ENCODE measurements around the gene SYTL3. TPM values are rescaled to one million over a fixed set of nuclear protein-coding genes. Genes with fewer than 3 reads are reported as not detected.

The SYTL3 gene
- total and polyA plus RNA-seq, 11 donors = 4.0 to 14.6 (median 8.2) TPM

DNA sequence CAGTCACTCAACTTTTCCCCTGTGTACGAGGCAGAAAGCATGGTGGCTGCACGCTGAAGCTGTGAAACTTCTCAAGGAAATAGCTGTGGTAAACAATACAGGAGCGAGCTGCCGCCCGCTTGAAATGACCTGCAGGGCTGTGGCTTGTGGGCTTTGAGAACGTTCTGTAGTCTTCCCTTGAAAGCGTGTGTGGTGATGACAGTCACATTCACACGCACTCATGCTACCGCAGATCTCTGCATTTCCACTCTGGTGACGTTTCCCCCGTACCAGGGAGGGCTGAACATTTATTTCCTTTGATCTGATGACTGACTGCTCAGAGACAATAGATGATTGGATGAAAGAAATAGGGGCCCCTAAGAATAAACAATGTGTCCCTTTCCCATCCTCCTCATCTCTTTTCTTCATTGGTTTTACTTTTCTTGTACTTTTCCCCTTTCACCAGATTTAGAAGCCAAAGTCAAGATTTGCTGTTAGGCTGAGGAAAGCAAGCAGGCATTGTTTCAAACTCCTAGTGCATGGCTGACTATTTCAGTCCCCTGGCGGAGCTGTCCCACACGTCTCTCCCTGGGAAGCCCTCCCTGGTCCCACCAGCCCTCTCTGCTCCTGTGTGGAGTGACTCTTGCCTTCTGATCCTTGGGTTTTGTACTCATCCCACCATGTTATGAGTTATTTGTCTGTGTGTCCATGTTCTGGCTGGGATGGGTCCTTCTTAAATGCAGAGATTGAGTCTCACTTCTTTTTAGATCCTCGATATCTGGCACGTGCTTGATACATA is 3.9 kb downstream of the SYTL3 start:
- ATAC-seq (peak; percentile 26 to 37 (median 28)), DNase-seq (peak in 1 of 5 donors; percentile 50)
- H3K9me3 ChIP-seq = no peaks in the 10 kb centered on the region
- H3K4me1 ChIP-seq = peaks cover 5 to 53% (median 24%) of the 10 kb centered on the region in 12 donors
- no peak for TF ChIP-seq POLR2A (IDR thresholded peaks at IDR 0.05)
- TF ChIP-seq, protein P1, sequence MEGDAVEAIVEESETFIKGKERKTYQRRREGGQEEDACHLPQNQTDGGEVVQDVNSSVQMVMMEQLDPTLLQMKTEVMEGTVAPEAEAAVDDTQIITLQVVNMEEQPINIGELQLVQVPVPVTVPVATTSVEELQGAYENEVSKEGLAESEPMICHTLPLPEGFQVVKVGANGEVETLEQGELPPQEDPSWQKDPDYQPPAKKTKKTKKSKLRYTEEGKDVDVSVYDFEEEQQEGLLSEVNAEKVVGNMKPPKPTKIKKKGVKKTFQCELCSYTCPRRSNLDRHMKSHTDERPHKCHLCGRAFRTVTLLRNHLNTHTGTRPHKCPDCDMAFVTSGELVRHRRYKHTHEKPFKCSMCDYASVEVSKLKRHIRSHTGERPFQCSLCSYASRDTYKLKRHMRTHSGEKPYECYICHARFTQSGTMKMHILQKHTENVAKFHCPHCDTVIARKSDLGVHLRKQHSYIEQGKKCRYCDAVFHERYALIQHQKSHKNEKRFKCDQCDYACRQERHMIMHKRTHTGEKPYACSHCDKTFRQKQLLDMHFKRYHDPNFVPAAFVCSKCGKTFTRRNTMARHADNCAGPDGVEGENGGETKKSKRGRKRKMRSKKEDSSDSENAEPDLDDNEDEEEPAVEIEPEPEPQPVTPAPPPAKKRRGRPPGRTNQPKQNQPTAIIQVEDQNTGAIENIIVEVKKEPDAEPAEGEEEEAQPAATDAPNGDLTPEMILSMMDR (IDR thresholded peaks at IDR 0.05) = no peak
- H3K27me3 ChIP-seq = no peaks in the 10 kb centered on the region
- H3K36me3 ChIP-seq = no peaks in the 10 kb centered on the region
- 47 to 70% (median 62%) methylated on average over 15 of the region's 15 CpGs for WGBS, 4 donors
- H3K27ac ChIP-seq = peak overlapping the region; percentile 54 to 93 (median 79)
- H3K4me3 ChIP-seq = no peak overlapping the region
- intact Hi-C loops (cut with DNase I) = no loop called here

DNA sequence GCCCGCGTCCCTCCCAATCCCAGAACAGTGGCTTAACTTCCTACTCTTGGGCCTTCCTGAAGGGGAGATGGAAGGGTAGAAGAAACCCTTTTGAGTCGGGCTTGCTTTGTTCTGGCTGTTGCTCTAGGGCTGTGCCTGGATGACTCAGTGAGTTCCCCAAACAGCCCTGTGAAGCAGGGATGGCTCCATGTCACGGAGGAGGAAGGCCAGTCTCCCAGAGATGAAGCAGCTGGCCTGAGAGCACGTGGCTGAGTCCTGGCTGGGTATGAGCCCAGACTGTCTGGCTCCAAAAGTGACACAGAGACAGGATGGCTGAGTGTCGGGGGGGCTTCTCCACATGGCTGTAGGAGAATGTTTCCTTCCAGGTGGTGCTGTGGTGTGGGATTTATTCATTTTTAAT is 4.6 kb downstream of the SYTL3 start:
- Histone ChIP-seq H3K4me1 (peaks cover 0 to 46% (median 21%) of the 10 kb centered on the region in 12 donors), H3K27me3 (no peaks in the 10 kb centered on the region), H3K27ac (peak overlapping the region; percentile 54 to 93 (median 79)), H3K4me3 (no peak overlapping the region), H3K9me3 (no peaks in the 10 kb centered on the region), H3K36me3 (no peaks in the 10 kb centered on the region)
- TF ChIP-seq, protein P1 (IDR thresholded peaks at IDR 0.05) = no peak
- TF ChIP-seq POLR2A (IDR thresholded peaks at IDR 0.05) = peak in 1 of 2 donors; percentile 17
- WGBS, 4 donors = 21 to 35% (median 30%) methylated on average over 5 to 6 of the region's 6 CpGs
- intact Hi-C loops (cut with DNase I) = no loop called here
- DNase-seq (peak; percentile 79 to 91 (median 87)), ATAC-seq (peak; percentile 93 to 98 (median 97))

DNA sequence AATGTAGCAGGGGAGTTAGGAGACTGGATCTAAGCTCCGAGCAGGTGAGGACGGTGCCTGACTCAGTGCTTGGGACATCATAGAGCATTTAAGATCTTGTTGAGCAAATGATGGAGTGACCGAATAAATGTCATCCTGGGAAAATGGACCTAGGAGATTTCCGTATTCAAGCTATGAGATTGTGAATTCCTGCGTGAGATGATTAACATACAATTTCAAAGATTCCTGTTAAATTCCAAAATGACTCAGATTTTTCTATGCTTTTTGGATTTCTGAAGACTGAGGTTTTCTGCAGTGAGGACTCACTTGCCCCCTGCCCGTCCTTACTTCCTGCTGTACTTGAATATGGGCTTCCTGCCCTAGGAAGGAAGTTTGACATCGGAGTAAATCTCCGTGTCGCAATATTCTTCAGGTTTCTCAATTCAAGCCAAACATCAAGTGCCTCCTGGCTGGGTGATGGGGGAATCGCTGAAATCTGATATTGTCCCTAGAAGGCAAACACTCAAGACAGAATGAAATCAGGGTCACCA is 5.2 kb downstream of the SYTL3 start:
- Histone ChIP-seq H3K27me3 (no peaks in the 10 kb centered on the region), H3K27ac (peak overlapping the region in 10 of 12 donors; percentile 54 to 93 (median 80)), H3K36me3 (no peaks in the 10 kb centered on the region), H3K4me3 (no peak overlapping the region), H3K4me1 (peaks cover 0 to 46% (median 18%) of the 10 kb centered on the region in 12 donors), H3K9me3 (no peaks in the 10 kb centered on the region)
- intact Hi-C loops (cut with DNase I) = loop anchor here in 2 of 10 donors (5.0 kb wide), 1 partner anchor 37 kb away; no protein-coding TSS in a partner anchor
- ATAC-seq = peak in 1 of 4 donors; percentile 21
- no peak for DNase-seq
- no peak for TF ChIP-seq POLR2A (IDR thresholded peaks at IDR 0.05)
- TF ChIP-seq, protein P1 (IDR thresholded peaks at IDR 0.05) = no peak
- 51 to 64% (median 56%) methylated on average over 10 of the region's 10 CpGs for WGBS, 4 donors
